HFF-Myc (cell line): Measurements from ENCODE around the gene HILPDA.
"Not testable (repeated sequence)": the region's sequence is repeated elsewhere in the genome, so short reads cannot be mapped to it uniquely, and the experiment has no call there.

Experiments
- DNase-seq: peaks from one replicate; pipeline ENCODE4 v3.0.0-alpha.2; 2011; ENCODE audit warnings: low read depth; ENCODE audit errors: extremely low read depth
- H3K4me3 ChIP-seq: replicated peaks from 2 replicates; pipeline ENCODE4 v1.5.1; 2011; ENCODE audit warnings: low read depth, mild to moderate bottlenecking, control low read depth, low read length
- CTCF ChIP-seq: IDR thresholded peaks from 2 replicates; pipeline ENCODE4 v1.5.1; 2012; ENCODE audit warnings: mild to moderate bottlenecking, low read depth, low read length, control low read depth; ENCODE audit errors: missing control alignments

HILPDA gene

GRCh38 chr7:128452552-128452951, 3.1 kb upstream of the HILPDA start:
- no peak for TF ChIP-seq CTCF
- DNase-seq: no peak

GRCh38 chr7:128453836-128454804, 1.6 kb upstream of the HILPDA start:
- TF ChIP-seq CTCF: no peak
- H3K4me3 ChIP-seq: no peak overlapping the region; the same call in 1 of the 2 replicates
- DNase-seq: peak; percentile 16

More at GRCh38 chr7:128452552-128452951, 3.1 kb upstream of the HILPDA start:
- H3K4me3 ChIP-seq: no peak overlapping the region

- DNase-seq: no peak
- no peak for TF ChIP-seq CTCF
These were observed 703 bp upstream of the HILPDA start for GRCh38 chr7:128454808-128455542.

GRCh38 chr7:128456255-128456725, 612 bp downstream of the HILPDA start:
- no peak for DNase-seq

More at GRCh38 chr7:128454808-128455542, 703 bp upstream of the HILPDA start:
- peak overlapping the region; percentile 96 for H3K4me3 ChIP-seq

GRCh38 chr7:128457385-128457784, 1.7 kb downstream of the HILPDA start:
- DNase-seq: not testable (repeated sequence)
- peak overlapping the region; percentile 96 for H3K4me3 ChIP-seq

More at GRCh38 chr7:128456255-128456725, 612 bp downstream of the HILPDA start:
- no peak for TF ChIP-seq CTCF
- peak overlapping the region; percentile 96 for H3K4me3 ChIP-seq

- TF ChIP-seq CTCF: no peak
- no peak overlapping the region for H3K4me3 ChIP-seq
- DNase-seq: no peak
These were observed 3.3 kb downstream of the HILPDA start for GRCh38 chr7:128458956-128459355.
